Measurements from ENCODE around the gene BTNL3. TPM values are rescaled to one million over a fixed set of nuclear protein-coding genes. Genes with fewer than 3 reads are reported as not detected.
A peak's percentile ranks its signal among the peaks of the same experiment; 100 is the strongest.

The BTNL3 gene
- total and polyA plus RNA-seq, 9 of the 15 experiments (the other 6 are each of a cell fraction or from before 2014, with no cell fraction given): 0.03 to 0.44 (median 0.04) TPM; not detected in 4

- no peak for TF ChIP-seq SIN3A (IDR thresholded peaks at IDR 0.05; ENCODE audit: borderline replicate concordance in 2 of 2, control insufficient read depth in 1 of 2, low read depth in 2 of 2, low read length in 2 of 2)
- TF ChIP-seq BRD4 (IDR thresholded peaks at IDR 0.05): no peak
- TF ChIP-seq KHSRP (IDR thresholded peaks at IDR 0.05): no peak
- no peak for TF ChIP-seq ZBED1 (IDR thresholded peaks at IDR 0.05)
- TF ChIP-seq ZNF699 (CRISPR knock-in tag; IDR thresholded peaks at IDR 0.05; ENCODE audit: insufficient replicate concordance): no peak
- TF ChIP-seq SRSF1 (IDR thresholded peaks at IDR 0.05; ENCODE audit: low read depth, low read length): no peak
- TF ChIP-seq STAG1 (CRISPR knock-in tag; IDR thresholded peaks at IDR 0.05; ENCODE audit: borderline replicate concordance): no peak
- TF ChIP-seq ZNF143 (CRISPR knock-in tag; IDR thresholded peaks at IDR 0.05): no peak
- no peak for TF ChIP-seq YY1 (IDR thresholded peaks at IDR 0.05; ENCODE audit: borderline replicate concordance in 1 of 3, control insufficient read depth in 1 of 3, extremely low read depth in 1 of 3, insufficient read depth in 3 of 3, insufficient read length in 1 of 3, insufficient replicate concordance in 2 of 3, low read depth in 1 of 3, low read length in 2 of 3)
- TF ChIP-seq RB1 (IDR thresholded peaks at IDR 0.05; ENCODE audit: low read depth): no peak
- TF ChIP-seq ZNF253 (CRISPR knock-in tag; conservative IDR thresholded peaks at IDR 0.05): no peak
- no peak for TF ChIP-seq ARHGAP35 (IDR thresholded peaks at IDR 0.05; ENCODE audit: partially characterized antibody)
- no peak for TF ChIP-seq ZC3H8 (IDR thresholded peaks at IDR 0.05)
- TF ChIP-seq, protein P1, sequence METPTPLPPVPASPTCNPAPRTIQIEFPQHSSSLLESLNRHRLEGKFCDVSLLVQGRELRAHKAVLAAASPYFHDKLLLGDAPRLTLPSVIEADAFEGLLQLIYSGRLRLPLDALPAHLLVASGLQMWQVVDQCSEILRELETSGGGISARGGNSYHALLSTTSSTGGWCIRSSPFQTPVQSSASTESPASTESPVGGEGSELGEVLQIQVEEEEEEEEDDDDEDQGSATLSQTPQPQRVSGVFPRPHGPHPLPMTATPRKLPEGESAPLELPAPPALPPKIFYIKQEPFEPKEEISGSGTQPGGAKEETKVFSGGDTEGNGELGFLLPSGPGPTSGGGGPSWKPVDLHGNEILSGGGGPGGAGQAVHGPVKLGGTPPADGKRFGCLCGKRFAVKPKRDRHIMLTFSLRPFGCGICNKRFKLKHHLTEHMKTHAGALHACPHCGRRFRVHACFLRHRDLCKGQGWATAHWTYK (CRISPR knock-in tag; IDR thresholded peaks at IDR 0.05): no peak
- no peak for TF ChIP-seq ZHX1 (conservative IDR thresholded peaks at IDR 0.05; ENCODE audit: low read length)
- TF ChIP-seq RBM22 (IDR thresholded peaks at IDR 0.05; ENCODE audit: low read depth, low read length, poor library complexity, severe bottlenecking): no peak
- no peak for TF ChIP-seq SAFB2 (IDR thresholded peaks at IDR 0.05; ENCODE audit: borderline replicate concordance, low read depth, low read length, severe bottlenecking)
- TF ChIP-seq ZBTB1 (CRISPR knock-in tag; IDR thresholded peaks at IDR 0.05; ENCODE audit: borderline replicate concordance, low read depth): no peak
- peak; percentile 22; the same call in 1 of the 2 replicates for TF ChIP-seq SOX6 (IDR thresholded peaks at IDR 0.05)
- no peak for TF ChIP-seq ATF4 (CRISPR knock-in tag; IDR thresholded peaks at IDR 0.05)
- TF ChIP-seq EP300 (IDR thresholded peaks at IDR 0.05; ENCODE audit: low read length): no peak
- no peak for TF ChIP-seq ZKSCAN3 (CRISPR knock-in tag; IDR thresholded peaks at IDR 0.05)
- no peak for TF ChIP-seq FOXJ2 (tag; IDR thresholded peaks at IDR 0.05)
- 0 out of 2 replicates have a peak, but pooled peaks have one; percentile 10 for TF ChIP-seq ARID1B (IDR thresholded peaks at IDR 0.05)
- TF ChIP-seq HEY1 (CRISPR knock-in tag; IDR thresholded peaks at IDR 0.05; ENCODE audit: borderline replicate concordance): no peak
Measured at GRCh38 chr5:181054871-181055459, 66.3 kb downstream of the BTNL3 start (continued).
